PFSK-1 (cell line): ENCODE results near the gene MCL1.

Experiments
- POLR2AphosphoS5 ChIP-seq: IDR thresholded peaks from 2 replicates; pipeline ENCODE4 v1.6.1; 2012; ENCODE audit warnings: low read depth, mild to moderate bottlenecking, control low read depth, low read length, moderate library complexity
- SIN3A ChIP-seq: IDR thresholded peaks from 2 replicates; pipeline ENCODE4 v1.6.1; 2012; ENCODE audit warnings: mild to moderate bottlenecking, low read length, moderate library complexity, borderline replicate concordance; ENCODE audit not compliant: insufficient read depth
- TAF1 ChIP-seq: IDR thresholded peaks from 2 replicates; pipeline ENCODE4 v1.6.1; 2012; ENCODE audit warnings: low read length, control low read depth, borderline replicate concordance; ENCODE audit not compliant: insufficient read depth

- TF ChIP-seq TAF1: no peak
- TF ChIP-seq SIN3A: no peak; the same call in 1 of the 2 replicates
- no peak for TF ChIP-seq POLR2AphosphoS5
Observed at GRCh38 chr1:150579945-150580642, 684 bp upstream of the MCL1 start.
